ENCODE measurements around the gene CAMTA1. TPM values are rescaled to one million over a fixed set of nuclear protein-coding genes. Genes with fewer than 3 reads are reported as not detected.

The CAMTA1 gene
- polyA plus RNA-seq, 3 donors, result 81.9 to 89.8 (median 88.0) TPM

DNA sequence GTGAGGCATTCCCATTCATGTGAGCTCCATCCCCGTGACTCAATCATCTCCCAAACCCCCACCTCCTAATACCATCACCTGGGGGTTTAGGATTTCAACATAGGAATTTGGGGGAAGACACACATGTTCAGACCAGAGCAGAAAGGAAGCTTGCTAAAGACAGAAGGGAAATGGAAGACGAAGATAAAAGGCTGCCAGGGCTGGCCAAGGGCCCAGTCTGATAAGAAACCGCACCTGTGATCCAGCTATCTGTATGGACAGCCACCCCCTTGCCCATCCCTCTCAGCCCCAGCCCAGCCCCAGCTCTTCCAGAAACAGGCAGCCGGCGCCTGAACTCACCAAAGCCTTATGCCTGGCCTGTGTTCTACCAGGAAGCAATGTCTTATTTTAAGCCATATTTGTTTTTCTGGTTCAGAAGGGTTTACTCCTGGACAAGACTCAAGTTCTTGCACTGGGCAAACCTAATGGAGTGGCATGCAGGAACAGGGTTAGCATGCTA, 787.4 kb downstream of the CAMTA1 start:
- no peak for DNase-seq (ENCODE audit: extremely low read depth in 1 of 11, low read depth in 9 of 11, low spot score in 4 of 11)

DNA sequence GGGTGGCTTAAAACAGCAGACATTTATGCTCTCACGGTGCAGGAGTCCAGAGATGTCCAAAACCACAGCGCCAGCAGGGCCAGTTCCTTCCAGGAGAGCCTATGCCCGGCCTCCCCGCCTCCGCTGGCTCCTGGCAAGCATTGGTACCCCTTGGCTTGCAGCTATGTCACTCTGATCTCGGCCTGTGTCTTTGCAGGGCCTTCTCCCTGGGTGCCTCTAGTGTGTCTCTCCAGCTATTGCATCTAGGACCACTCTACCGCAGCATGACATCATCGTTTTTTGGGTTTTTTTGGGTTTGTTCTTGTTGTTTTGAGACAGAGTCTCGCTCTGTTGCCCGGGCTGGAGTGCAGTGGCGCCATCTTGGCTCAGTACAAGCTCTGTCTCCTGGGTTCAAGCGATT, 788.2 kb downstream of the CAMTA1 start:
- no peak for DNase-seq (ENCODE audit: extremely low read depth in 1 of 11, low read depth in 9 of 11, low spot score in 4 of 11)

DNA sequence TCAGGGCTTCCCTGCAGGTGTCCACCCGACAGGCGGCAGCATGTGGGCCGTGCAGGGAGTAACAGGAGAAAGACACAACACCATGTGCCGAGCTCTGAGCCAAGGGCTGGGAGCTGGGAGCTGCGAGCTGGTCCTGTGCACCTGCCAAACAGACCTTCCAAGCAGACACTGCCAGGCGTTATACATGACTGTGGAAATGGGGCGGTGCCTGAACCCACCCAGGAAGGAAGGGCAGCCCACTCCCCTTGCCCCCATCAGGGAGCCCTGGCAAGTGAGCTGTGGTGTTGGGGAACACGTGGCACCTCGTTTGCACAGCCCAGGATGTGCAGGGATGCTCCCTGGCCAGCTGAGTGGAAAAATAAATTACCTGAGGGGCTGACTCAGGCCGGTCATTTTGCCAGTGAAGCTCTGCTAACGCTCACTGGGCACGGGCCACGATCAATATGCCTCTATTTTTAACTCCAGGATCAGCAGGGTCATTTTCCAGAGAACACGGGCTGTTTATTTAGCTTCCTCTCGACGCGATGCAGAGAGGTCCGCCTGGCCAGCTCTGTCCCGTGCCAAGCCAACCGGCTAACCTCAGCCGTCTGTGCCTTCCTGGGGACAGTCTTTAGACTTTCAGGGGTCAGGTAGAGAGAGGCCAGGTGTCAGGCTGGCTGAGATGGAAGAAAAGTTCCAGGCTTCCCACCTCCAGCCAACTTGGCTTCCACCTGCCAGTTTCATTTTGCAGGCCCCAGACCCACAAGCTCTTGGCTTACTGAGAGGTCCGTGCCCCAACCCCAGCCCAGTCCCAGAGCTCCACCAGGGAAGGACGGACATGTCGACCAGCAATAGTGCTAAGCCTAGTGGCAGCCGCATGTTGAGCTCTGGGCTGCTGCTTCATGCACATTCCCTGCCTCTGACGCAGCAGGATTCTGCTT, 789.1 kb downstream of the CAMTA1 start:
- no peak for DNase-seq (ENCODE audit: extremely low read depth in 1 of 11, low read depth in 9 of 11, low spot score in 4 of 11)

DNA sequence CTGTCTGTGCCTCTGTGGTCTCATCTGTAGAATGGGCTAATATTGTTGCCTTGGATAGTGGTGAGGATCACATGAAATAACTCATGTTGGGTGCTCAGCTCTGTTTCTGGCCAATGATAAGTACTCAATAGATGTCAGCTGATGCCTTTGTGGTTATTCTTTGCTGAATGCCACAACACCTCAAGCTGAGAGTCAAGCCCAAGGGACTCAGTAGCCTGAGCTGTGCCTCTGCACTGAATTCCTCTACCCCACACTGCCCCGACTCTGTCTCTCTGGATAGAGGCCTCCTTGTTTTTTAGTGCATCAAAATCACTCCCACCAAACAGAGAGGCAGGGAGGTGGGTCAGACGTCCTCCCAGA, 789.8 kb downstream of the CAMTA1 start:
- no peak for DNase-seq (ENCODE audit: extremely low read depth in 1 of 11, low read depth in 9 of 11, low spot score in 4 of 11)

DNA sequence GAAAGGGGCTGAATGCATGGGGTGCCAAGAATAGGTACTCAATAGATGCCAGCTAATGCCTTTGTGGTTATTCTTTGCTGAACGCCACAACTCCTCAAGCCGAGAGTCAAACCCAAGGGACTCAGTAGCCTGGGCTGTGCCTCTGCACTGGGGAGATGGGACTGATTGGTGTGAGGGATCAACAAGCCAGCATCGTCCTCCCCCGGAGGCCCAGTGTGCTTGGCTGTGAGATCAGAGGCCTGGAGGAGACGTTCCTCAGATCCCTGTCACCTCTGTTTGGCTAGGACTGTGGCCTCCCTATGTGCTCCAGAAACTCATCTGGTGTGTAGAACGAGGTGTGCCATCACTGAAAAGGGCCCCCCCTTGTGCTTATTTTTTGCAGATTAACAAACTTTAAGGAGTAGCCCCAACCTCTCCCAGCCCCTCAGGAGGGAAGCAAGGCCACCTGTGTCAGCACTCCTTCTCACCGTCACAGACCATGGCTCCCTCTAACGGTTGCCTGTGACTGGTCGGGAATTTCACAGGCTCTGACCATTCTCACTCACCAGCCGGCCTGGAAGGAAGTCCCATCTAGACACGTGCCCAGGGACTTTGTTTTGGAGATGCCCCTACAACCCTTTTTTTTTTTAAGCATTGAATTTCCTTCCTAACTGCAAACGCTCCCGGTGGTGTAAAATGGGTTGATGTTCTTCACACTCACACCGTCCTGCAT, 791.8 kb downstream of the CAMTA1 start:
- no peak for DNase-seq (ENCODE audit: extremely low read depth in 1 of 11, low read depth in 9 of 11, low spot score in 4 of 11)

DNA sequence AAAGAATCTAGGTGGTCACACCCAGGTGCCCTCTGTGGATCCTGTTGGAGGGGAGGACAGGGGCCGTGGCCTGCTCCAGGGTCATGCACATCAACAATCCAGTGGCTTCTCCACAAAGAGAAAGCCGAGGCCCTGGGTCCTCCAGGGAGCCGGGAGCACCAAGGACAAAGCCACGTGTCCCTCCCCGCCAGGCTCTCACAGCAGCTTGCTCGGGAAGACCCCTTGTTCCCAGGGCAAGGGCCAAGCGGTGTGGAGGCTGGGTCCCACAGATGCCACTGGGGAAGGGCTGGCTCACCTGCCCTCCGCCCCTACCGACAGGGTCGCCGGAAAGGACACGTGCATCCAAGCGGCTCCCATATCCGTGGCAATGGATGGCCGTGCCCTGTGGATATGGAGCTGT, 793.0 kb downstream of the CAMTA1 start:
- DNase-seq (ENCODE audit: extremely low read depth in 1 of 11, low read depth in 9 of 11, low spot score in 4 of 11), result no peak

DNA sequence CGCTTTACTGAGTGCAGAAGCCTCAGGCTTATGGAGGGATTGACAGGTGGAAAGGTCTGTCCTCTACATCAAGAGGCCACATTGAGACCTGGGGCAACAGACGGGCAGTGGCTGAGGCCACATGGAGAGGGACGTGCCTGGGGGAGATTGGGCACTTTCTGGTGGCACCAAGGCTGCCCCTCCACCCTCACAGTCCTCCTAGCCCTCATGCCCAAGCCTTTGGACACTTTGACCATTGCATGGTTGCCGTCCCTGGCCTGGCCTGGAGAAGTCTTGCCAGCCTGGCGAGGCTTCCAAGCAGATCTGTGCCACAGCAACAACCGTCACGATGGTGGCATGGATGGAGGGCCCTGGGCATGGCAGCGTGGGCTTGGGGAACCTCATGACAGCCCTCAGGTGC, 793.8 kb downstream of the CAMTA1 start:
- DNase-seq (ENCODE audit: extremely low read depth in 1 of 11, low read depth in 9 of 11, low spot score in 4 of 11), result no peak

DNA sequence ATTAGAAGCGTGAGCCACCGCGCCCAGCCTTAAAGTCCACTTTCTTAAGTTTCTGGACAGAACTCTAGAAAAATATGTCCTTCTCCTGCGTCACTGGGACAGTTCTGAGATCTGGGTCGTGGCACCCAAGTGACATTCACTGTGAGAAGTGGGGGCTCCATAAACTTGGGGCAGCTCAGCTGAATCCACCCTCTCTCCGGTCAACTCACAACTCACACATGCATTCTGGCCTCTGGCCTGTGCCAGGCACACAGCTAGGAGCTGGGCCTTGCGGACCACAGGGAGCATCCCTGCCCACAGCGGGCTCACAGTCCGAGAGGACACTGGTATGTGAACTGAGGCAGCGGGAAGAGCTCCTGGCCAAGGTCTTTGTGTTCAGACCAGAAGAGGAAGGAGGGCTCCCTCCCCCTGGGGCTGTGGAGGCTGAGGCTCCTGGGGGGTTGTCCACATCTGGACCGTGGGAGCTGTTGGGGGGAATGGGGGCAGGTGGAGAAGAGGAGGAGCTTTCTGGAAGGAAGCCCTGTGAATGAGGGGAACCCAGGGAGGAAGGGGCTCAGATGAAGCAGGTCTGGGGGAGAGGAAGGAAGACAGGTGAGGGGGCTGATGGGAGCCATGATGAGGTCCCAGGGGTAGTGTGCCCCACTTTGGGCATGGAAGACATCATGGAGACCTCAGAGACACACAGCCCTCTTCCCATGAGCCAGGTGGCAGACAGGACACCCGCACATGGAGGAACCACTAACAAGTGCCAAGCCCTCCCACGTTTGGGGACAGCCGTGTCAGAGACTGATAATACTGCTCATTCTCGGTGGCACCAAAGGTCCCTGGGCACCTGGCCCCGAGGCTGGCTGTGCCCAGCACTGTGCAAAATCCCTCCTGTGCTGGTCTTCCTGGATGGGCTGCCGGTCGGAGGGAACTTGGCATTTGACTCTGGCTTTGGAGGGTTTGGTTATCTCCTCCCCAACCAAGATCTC, 794.9 kb downstream of the CAMTA1 start:
- DNase-seq (ENCODE audit: extremely low read depth in 1 of 11, low read depth in 9 of 11, low spot score in 4 of 11), result no peak

DNA sequence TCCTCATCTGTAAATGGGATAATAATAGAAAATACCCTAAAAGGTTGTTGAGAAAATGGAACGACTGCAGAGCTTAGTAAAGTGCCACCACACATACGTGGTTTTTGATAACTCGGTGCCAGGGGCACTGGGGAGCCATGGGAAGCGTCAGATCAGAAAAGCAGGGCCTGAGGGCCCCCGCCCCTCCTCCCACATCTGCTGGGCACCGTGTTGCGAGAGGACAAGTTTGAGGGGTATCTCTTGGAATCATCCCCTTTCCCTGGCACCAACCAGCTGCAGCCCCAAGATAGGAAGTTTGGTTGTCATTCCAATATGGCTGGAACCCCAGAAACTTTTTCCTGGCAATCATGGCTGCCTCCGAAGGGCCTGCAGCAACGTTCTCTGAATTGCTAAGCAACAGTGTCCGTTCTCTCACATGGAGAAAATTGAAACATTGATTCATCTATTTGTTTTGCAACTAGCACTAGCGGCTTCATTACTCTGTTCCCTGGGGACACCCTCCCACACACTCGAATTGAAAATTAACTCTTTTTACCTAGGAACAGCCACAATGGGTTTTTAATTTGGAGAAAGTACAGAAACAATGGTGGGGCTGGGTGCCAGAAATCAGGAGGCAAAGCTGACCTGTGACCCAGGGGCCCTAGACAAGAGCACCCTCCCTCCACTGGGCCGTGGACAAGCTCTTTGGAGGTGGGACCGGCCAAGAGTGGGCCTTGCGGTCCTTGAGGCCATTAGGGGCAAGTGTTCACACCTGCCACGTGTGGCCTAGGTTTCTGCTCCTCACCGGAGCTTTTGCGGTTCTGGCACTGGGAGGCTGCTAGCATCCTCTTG, 795.9 kb downstream of the CAMTA1 start:
- no peak for DNase-seq (ENCODE audit: extremely low read depth in 1 of 11, low read depth in 9 of 11, low spot score in 4 of 11)

DNA sequence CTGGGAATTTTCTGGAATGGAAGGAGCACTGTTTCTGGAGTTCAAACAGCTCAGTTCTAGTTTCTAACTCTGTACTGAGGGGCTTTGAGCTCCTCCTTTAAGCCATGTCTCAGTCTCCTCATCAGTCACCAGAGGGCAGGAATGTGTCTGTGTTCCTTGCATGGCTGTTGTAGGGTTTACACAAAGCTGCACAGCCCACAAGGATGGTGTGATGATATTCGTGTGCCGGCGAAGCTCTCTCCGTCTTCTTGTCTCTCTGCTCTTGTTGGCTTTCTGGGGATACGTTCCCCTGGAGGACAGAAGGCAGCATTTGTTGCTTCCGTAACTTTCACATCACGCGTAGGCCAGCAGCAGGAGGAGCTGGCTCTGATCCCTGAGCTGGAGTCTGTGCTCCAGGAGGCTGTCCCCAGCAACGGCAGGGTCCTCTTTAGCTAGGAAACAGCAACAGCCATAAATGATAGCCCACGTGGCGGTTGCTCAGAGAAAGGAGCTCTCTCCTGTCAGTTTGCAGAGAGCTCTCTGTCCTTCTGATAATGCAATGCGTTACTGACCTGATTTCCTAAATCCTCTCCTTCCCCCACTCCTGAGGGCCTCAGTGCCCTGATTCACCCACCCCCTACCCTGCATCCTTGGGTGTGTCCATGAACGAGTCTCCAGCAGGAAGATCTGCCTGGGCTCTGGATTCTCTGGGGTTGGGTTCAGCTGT, 796.7 kb downstream of the CAMTA1 start:
- no peak for DNase-seq (ENCODE audit: extremely low read depth in 1 of 11, low read depth in 9 of 11, low spot score in 4 of 11)

DNA sequence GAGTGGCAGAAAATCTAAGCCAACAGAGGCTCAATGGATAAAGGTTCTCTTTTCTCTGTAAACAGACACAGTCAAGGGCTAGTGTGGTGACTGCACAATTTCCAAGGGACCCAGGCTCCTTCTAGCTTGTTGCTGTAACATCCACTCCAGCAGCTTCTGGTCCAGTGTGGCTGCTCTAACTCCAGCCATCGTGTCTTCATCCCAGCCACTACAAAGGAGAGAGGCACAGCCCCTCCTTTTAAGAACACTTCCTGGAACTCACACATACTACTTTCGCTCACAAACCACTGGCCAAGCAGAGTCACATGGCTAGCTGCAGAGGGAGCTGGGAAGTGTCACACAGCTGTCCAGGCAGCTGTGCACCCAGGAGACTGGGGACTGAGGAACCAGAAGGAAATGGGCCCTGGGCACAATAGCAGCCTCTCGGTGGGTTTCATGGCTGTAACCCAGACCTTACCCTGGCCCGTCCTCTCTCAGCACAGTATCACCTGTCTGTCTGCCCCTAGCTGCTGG, 797.3 kb downstream of the CAMTA1 start:
- DNase-seq (ENCODE audit: extremely low read depth in 1 of 11, low read depth in 9 of 11, low spot score in 4 of 11), result no peak

DNA sequence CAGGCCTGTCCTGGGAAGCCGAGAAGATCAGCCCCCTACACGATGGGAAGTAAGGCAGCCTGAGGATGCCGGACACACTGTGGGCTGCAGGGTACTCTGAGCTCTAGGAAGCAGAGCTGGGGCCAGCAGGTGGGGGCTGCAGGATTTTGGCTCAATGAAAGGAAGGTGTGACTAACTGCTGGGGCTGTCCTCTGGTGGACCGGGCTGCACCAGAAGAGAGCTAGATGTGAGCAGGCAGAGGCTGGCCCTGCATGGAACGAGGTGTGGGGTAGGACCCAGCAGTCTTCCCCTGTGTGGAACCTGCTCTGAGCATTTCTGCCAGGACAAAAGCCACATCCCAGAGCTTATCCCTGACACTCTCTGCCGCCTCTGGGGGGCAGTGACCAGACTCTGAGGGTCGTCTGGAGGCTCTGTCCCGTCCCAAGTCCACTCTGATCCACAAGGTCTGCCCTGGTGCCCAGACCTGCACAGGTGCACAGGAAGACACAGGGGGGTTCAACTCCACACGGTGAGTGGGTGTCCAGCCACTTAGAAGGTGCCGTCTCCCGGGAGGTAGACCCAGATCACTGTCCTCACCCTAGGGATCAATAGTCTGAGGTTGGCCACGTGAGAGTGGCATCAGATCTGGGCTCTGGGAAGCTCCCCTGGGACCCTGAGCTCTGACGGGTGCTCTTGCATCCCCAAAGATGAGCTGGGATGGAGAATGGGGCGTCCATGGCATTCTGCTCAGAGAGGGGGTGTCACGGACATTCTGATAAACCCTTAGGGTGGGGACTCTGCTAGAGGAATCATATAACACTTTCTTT, 798.2 kb downstream of the CAMTA1 start:
- no peak for DNase-seq (ENCODE audit: extremely low read depth in 1 of 11, low read depth in 9 of 11, low spot score in 4 of 11)

DNA sequence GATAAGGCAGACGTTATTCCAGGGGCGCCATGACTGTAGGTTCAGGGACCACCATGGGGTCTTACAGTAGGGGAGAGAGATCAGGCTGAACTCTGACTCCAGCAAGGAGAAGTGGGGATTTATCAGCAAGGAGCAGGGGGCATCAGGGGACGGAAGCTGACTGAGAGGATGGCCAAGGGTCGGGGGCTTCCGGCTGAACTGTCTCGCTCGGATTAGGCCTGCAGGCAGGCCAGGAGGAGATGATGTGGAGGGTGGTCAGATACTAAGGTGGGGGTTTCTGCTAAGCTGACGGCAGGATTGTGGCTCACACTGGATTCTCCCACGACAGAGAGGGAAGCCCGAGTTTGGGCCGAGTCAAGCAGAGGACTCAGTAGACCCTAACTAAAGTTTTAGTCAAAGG, 798.9 kb downstream of the CAMTA1 start:
- no peak for DNase-seq (ENCODE audit: extremely low read depth in 1 of 11, low read depth in 9 of 11, low spot score in 4 of 11)

DNA sequence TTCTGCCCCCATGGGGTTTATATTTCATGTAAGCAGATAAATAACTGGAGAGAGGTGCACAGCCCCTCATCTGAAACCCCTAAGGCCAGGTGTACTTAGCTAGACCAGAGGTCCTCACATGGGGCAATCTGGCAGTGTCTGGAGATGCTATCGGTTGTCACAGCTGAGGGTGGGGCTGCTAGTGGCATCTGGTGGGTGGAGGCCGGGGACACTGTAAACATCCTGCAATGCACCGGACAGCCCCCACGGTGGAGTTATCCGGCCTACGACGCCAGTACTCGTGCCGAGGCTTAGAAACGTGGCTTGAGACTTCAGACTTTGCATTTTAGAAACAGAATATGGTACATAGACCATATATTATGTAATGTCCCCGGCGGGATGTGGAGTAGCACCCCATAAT, 799.4 kb downstream of the CAMTA1 start:
- no peak for DNase-seq (ENCODE audit: extremely low read depth in 1 of 11, low read depth in 9 of 11, low spot score in 4 of 11)

DNA sequence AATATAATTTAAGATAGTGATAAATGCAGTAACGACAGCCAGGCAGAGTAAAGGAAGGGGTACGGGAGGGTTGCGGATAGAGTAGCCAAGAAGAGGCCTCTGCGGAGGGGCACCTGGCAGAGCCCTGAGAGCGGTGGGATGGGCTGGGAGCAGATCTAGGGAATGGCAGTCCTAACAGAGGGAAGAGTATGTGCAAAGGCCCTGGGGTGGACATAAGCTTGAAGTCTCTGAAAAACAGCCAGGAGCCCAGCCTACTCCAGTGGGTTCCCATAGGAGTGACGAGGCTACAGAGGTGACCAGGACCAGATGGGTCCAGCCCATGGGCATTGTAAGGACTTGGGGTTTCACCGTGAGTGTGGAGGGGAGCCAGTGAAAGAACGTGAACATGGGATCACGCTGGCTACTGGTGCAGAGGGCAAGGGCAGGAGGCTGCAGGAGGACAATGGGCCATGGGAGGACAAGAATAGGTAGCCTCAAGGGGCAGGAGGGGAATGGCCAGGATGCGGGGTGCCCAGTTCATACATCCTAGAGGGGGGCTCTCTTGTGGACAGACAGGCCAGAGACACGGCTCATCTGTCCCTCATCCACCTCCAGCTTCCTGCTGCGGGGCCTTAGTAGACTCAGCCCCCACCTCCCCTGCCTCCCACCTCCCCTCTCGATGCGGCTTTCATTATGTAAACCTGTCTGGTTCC, 800.1 kb downstream of the CAMTA1 start:
- DNase-seq (ENCODE audit: extremely low read depth in 1 of 11, low read depth in 9 of 11, low spot score in 4 of 11), result no peak
